HepG2 (cell line): ENCODE data around the gene MZF1. TPM values are rescaled to one million over a fixed set of nuclear protein-coding genes. Genes with fewer than 3 reads are reported as not detected.

Experiments
- AGO1 ChIP-seq: fragments of 200-400 bp; formaldehyde crosslinking; IDR thresholded peaks from 2 replicates; pipeline ENCODE4 v1.6.1; 2017; ENCODE audit warnings: mild to moderate bottlenecking, low read depth, low read length, moderate library complexity; ENCODE audit not compliant: poor library complexity, severe bottlenecking
- BORCS8-MEF2B ChIP-seq: sonication (generic); formaldehyde crosslinking; IDR thresholded peaks from 2 replicates; pipeline ENCODE4 v1.8.0; 2022; ENCODE audit warnings: mild to moderate bottlenecking, missing genetic modification reagents
- CBFB ChIP-seq: sonication (generic); formaldehyde crosslinking; IDR thresholded peaks from 2 replicates; pipeline ENCODE4 v1.4.0; 2020; ENCODE audit warnings: missing genetic modification reagents
- CHCHD3 ChIP-seq: sonication (generic); formaldehyde crosslinking; IDR thresholded peaks from 2 replicates; pipeline ENCODE4 v1.8.0; 2022; ENCODE audit warnings: mild to moderate bottlenecking, missing genetic modification reagents, moderate library complexity
- KLF15 ChIP-seq: sonication (generic); formaldehyde crosslinking; IDR thresholded peaks from 2 replicates; pipeline ENCODE4 v1.8.1; 2023; ENCODE audit warnings: borderline replicate concordance, mild to moderate bottlenecking, inconsistent platforms, missing genetic modification reagents, mixed read lengths
- MED1 ChIP-seq: sonication (generic); formaldehyde crosslinking; IDR thresholded peaks from 2 replicates; pipeline ENCODE4 v1.4.0; 2020; ENCODE audit warnings: missing genetic modification reagents
- MYPOP ChIP-seq: sonication (generic); formaldehyde crosslinking; IDR thresholded peaks from 2 replicates; pipeline ENCODE4 v1.8.1; 2023; ENCODE audit warnings: mild to moderate bottlenecking, moderate library complexity, missing genetic modification reagents
- MZF1 ChIP-seq: sonication (generic); formaldehyde crosslinking; IDR thresholded peaks from 2 replicates; pipeline ENCODE4 v1.8.1; 2023; ENCODE audit warnings: mild to moderate bottlenecking, missing genetic modification reagents, borderline replicate concordance
- SALL2 ChIP-seq: sonication (generic); formaldehyde crosslinking; IDR thresholded peaks from 2 replicates; pipeline ENCODE4 v1.8.1; 2023; ENCODE audit warnings: mild to moderate bottlenecking, missing genetic modification reagents, inconsistent platforms
- SETDB1 ChIP-seq: sonication (generic); formaldehyde crosslinking; IDR thresholded peaks from 2 replicates; pipeline ENCODE4 v1.5.1; 2020; ENCODE audit warnings: missing genetic modification reagents, mild to moderate bottlenecking, borderline replicate concordance
- SIX1 ChIP-seq: sonication (generic); formaldehyde crosslinking; IDR thresholded peaks from 2 replicates; pipeline ENCODE4 v1.4.0; 2020; ENCODE audit warnings: missing genetic modification reagents, borderline replicate concordance
- SMAD3 ChIP-seq: sonication (generic); formaldehyde crosslinking; IDR thresholded peaks from 2 replicates; pipeline ENCODE4 v1.4.0; 2020; ENCODE audit warnings: missing genetic modification reagents
- SNAPC2 ChIP-seq: sonication (generic); formaldehyde crosslinking; IDR thresholded peaks from 2 replicates; pipeline ENCODE4 v1.8.1; 2022; ENCODE audit warnings: mild to moderate bottlenecking, missing genetic modification reagents
- TMF1 ChIP-seq: sonication (generic); formaldehyde crosslinking; IDR thresholded peaks from 2 replicates; pipeline ENCODE4 v1.8.1; 2022; ENCODE audit warnings: low read depth, missing genetic modification reagents
- ZBTB14 ChIP-seq: sonication (generic); formaldehyde crosslinking; IDR thresholded peaks from 2 replicates; pipeline ENCODE4 v1.4.0; 2020; ENCODE audit warnings: missing genetic modification reagents
- ZBTB2 ChIP-seq: sonication (generic); formaldehyde crosslinking; IDR thresholded peaks from 2 replicates; pipeline ENCODE4 v1.8.0; 2022; ENCODE audit warnings: low read depth, missing genetic modification reagents
- ZFY ChIP-seq: sonication (generic); formaldehyde crosslinking; IDR thresholded peaks from 2 replicates; pipeline ENCODE4 v1.4.0; 2020; ENCODE audit warnings: missing genetic modification reagents
- ZNF335 ChIP-seq: sonication (generic); formaldehyde crosslinking; IDR thresholded peaks from 2 replicates; pipeline ENCODE4 v1.4.0; 2020; ENCODE audit warnings: missing genetic modification reagents
- ZNF549 ChIP-seq: sonication (generic); formaldehyde crosslinking; IDR thresholded peaks from 2 replicates; pipeline ENCODE4 v1.5.0; 2020; ENCODE audit warnings: missing genetic modification reagents
- ZNF605 ChIP-seq: sonication (generic); formaldehyde crosslinking; IDR thresholded peaks from 2 replicates; pipeline ENCODE4 v1.8.0; 2022; ENCODE audit warnings: mild to moderate bottlenecking, missing genetic modification reagents
- ZNF678 ChIP-seq: sonication (generic); formaldehyde crosslinking; IDR thresholded peaks from 2 replicates; pipeline ENCODE4 v1.4.0; 2020; ENCODE audit warnings: mild to moderate bottlenecking, missing genetic modification reagents
- polyA plus RNA-seq, 8 experiments: library from polyadenylated mRNA; depleted of rRNA in 3 of 8; stranded (reverse) in 7 of 8; unstranded in 1 of 8; fragments of >200 nt; fragmentation: Illumina TruSeq in 4 of 8; extraction: Trizol in 4 of 8; gene quantifications; 2 replicates each; pipeline versions ENCODE4 v1.2.1 to v1.2.3, GENCODE V29; 2011 to 2016; ENCODE audit warnings: low read depth in 4 of 8, missing spikeins in 1 of 8, mixed read lengths in 1 of 8; ENCODE audit not compliant: insufficient read depth in 1 of 8
- total RNA-seq, 5 experiments: library from RNA; depleted of rRNA; stranded (reverse); fragments of >200 nt; fragmentation: Illumina TruSeq; extraction: Trizol; gene quantifications; 2 replicates each; pipeline ENCODE4 v1.2.3, GENCODE V29; 2016; ENCODE audit warnings: low read depth in 1 of 5
- TF ChIP-seq, protein P1 (sequence below): IDR thresholded peaks from 2 replicates; pipeline ENCODE4 v1.6.1; 2012; ENCODE audit warnings: low read length, improper control_type of control experiment

MZF1 gene
- total and polyA plus RNA-seq, 2 of the 13 experiments (the other 11 are each of a cell fraction or from before 2014, with no cell fraction given): 3.1 to 8.1 TPM

DNA sequence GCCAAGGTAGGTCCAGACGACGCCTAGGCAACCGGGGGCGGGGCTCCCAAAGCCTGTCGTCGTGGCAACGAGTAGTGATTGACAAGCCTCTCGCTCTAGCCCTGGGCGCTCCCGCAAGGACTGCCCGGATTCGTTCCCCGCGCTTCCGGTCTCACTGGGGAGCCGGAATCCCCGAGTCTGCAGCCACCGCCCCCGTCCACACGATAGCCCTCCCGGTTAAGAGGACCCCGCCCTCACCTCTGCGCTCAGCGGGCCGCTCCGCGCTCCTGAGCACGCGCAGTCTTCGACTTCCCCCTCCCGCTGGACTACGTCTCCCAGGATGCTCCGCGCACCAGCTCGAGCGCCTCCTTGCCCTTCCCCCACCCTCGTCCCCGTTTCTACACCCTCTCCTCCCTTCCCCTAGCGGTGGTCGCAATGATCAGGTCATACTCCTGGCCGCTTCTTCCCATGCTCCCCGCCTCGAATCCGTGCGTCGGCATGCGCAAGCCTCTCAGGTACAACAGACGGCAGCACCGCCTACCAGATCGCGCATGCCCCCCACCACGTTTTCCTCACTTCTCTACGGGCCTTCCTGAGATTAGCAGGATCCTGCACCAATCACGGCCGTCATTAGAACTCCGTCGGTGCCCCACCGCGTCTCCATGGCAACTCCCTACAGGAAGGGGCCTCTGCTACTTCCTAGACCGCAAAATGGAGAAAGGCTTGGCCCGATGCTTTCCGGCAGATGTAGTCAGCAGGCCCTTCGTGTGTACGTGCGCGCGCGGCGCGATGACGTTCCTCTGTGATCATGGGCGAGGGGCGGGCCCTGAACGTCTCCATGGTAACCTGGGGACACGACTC, at the start of gene MZF1 (continued):
- TF ChIP-seq ZNF605 (CRISPR knock-in tag) (no peak), SIX1 (CRISPR knock-in tag) (no peak), ZBTB2 (CRISPR knock-in tag) (peak; percentile 91), BORCS8-MEF2B (CRISPR knock-in tag) (peak; percentile 64), KLF15 (0 out of 2 replicates have a peak, but pooled peaks have one; percentile 48), CHCHD3 (CRISPR knock-in tag) (0 out of 2 replicates have a peak, but pooled peaks have one; percentile 66), ZNF678 (CRISPR knock-in tag) (no peak), SMAD3 (CRISPR knock-in tag) (no peak), MYPOP (peak; percentile 51; the same call in 1 of the 2 replicates), ZBTB14 (no peak), MED1 (CRISPR knock-in tag) (no peak; the same call in 1 of the 2 replicates), ZNF549 (CRISPR knock-in tag) (no peak), CBFB (CRISPR knock-in tag) (peak; percentile 74), ZNF335 (CRISPR knock-in tag) (0 out of 2 replicates have a peak, but pooled peaks have one; percentile 45), ZFY (CRISPR knock-in tag) (peak; percentile 71), SALL2 (peak; percentile 74), SETDB1 (CRISPR knock-in tag) (no peak), TMF1 (0 out of 2 replicates have a peak, but pooled peaks have one; percentile 37), AGO1 (peak; percentile 93), MZF1 (CRISPR knock-in tag) (peak; percentile 34; the same call in 1 of the 2 replicates), SNAPC2 (CRISPR knock-in tag) (peak; percentile 25; the same call in 1 of the 2 replicates)
- TF ChIP-seq, protein P1, sequence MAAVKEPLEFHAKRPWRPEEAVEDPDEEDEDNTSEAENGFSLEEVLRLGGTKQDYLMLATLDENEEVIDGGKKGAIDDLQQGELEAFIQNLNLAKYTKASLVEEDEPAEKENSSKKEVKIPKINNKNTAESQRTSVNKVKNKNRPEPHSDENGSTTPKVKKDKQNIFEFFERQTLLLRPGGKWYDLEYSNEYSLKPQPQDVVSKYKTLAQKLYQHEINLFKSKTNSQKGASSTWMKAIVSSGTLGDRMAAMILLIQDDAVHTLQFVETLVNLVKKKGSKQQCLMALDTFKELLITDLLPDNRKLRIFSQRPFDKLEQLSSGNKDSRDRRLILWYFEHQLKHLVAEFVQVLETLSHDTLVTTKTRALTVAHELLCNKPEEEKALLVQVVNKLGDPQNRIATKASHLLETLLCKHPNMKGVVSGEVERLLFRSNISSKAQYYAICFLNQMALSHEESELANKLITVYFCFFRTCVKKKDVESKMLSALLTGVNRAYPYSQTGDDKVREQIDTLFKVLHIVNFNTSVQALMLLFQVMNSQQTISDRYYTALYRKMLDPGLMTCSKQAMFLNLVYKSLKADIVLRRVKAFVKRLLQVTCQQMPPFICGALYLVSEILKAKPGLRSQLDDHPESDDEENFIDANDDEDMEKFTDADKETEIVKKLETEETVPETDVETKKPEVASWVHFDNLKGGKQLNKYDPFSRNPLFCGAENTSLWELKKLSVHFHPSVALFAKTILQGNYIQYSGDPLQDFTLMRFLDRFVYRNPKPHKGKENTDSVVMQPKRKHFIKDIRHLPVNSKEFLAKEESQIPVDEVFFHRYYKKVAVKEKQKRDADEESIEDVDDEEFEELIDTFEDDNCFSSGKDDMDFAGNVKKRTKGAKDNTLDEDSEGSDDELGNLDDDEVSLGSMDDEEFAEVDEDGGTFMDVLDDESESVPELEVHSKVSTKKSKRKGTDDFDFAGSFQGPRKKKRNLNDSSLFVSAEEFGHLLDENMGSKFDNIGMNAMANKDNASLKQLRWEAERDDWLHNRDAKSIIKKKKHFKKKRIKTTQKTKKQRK: no peak
